CD4-positive, alpha-beta T cell treated with Interleukin-1 beta for 1 hour (primary cell): ENCODE data around the gene ASAH2B.
"Not testable (repeated sequence)": the region's sequence is repeated elsewhere in the genome, so short reads cannot be mapped to it uniquely, and the experiment has no call there.

Source experiments
- DNase-seq, 2 donors: peaks; one replicate each; pipeline ENCODE4 v3.0.0-alpha.2; 2020 to 2022

The ASAH2B gene

DNA sequence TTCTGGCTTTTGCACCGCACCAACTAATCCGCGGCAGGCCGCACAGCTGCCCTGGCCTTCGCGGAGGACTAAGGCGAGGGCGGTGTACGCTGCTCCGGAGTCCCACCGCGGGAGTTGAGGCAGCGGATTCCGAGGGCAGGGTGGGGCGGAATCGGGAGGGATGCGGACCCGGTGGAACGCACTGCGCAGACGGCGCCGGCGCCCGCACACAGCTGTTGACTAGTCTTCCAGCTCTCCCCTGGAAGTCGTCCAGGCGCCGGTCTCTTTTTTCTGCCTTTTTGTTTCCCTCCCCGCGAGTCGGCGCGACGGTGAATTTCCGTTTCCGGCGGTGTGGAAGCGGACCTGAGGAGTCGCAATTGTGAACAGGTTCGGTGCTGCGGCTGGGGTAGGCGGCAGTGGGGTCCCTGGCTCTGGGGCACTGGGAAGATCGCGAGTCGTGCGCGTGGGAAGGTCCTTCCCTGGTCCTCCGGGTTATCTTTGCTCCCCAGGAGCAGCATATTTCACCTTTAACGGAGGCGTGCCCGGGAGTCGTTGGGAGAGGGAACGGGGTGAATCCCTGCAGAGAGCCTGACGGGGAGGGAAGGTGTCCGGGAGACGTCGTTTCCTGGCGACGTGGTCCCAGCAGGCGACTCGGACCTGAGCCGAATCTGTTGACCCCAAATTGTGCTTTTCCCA is at the start of gene ASAH2B:
Gene ASAH2B (plus strand): TSS at position 319 of the 675 bp plus-strand sequence. CDS start 5,195 bp downstream, outside the sequence.
- DNase-seq, result peak; percentile 62 to 72

- DNase-seq, result not testable (repeated sequence)
These were observed 41.9 kb upstream of the ASAH2B start for GRCh38 chr10:50697819-50698218.

DNA sequence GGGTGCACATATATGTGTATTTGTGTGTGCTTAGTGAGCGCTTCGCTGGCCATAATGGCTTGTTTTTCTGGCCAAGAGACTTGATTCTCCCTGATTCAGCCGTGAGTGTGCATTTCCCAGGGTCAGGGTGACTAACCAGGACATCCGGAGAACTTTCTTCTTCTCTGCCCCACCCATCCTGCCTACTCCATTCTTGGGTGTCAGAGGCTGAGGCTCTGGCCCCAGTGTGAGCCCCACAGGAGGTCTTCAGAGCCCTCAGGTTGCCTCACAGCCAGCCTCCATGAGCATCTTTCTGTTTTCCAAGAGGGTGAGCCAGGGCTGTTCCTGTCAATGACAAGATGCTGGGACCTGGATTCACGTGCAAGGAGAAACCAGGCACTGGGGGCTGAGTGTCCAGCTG is 37.8 kb upstream of the ASAH2B start:
- not testable (repeated sequence) for DNase-seq

GRCh38 chr10:50702997-50703396 is 36.7 kb upstream of the ASAH2B start:
- not testable (repeated sequence) for DNase-seq

DNA sequence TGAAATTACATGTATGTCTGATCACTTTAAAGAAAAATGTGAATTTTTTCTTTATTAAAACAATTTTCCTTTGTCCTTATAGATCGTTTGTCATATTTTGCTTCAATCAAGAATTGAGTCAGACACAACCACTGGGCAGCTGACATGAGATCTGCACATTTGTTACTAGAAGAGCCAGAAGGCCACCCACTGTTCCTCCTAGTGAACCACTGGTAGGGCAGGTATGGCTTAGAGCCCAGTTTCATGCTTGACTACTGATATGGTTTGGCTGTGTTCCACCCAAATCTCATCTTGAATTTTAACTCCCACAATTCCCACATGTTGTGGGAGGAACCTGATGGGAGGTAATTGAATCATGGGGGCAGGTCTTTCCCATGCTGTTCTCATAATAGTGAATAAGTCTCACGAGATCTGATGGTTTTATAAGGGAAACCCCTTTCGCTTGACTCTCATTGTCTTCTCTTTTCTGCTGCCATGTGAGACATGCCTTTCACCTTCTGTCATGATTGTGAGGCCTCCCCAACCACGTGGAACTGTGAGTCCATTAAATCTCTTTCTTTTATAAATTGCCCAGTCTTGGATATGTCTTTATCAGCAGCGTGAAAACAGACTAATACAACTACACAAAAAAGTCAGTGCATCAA is 35.2 kb upstream of the ASAH2B start:
- not testable (repeated sequence) for DNase-seq

- not testable (repeated sequence) for DNase-seq
These were observed 33.7 kb upstream of the ASAH2B start for GRCh38 chr10:50706006-50706405.

DNA sequence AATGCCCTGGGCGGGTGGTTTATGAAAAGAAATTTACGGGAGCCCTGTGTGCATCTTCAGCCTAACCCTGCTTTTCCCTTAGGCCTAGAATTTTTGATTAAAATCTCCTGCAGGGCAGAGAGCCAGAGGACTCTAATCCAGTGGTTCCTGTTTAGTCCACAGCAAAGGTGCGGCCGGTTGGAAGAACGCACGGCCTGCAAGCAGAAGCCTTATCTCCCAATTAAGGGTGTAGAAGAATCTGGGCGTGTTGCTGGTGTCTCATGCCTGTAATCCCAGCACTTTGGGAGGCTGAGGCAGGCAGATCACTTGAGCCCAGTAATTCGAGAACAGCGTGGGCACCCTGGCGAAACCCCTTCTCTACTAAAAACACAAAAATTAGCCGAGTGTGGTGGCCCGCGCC is 29.5 kb upstream of the ASAH2B start:
- not testable (repeated sequence) for DNase-seq

DNA sequence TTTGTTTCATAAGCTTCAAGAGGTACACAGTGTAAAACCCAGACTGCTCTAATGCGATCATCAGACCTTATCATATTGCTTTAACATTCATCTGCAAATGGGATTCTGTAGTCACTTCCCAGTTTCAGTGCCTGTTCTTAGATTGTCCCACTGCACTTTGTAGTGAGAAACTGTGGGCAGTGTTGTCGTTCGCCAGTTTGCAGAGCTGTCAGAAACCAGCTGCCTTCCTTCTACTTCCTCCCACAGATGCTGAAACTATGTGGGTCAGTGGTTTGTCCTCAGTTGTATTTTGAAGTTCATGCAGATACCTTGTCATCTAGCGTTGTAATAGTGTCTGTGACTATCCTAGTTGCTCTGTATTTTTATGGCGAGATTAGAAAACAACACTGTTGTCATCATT is 15.9 kb upstream of the ASAH2B start:
- not testable (repeated sequence) for DNase-seq

DNA sequence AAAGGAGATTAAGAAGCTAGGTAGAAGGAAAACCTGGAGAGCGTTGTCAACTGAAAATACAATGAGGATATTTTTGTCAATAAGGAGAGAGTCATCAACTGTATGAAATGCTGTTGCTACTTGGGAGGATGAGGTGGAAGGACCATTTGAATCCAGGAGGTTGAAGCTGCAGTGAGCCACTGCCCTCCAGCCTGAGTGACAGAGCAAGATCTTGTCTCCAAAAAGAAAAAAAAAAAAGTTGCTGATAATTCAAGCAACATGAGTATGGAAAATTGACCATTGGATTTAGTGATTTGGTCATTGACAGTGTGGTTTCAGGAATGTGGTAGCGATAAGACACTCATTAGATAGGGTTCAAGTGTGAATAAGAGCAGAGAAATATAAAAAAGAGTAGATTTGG is 11.6 kb upstream of the ASAH2B start:
- DNase-seq, result not testable (repeated sequence)

DNA sequence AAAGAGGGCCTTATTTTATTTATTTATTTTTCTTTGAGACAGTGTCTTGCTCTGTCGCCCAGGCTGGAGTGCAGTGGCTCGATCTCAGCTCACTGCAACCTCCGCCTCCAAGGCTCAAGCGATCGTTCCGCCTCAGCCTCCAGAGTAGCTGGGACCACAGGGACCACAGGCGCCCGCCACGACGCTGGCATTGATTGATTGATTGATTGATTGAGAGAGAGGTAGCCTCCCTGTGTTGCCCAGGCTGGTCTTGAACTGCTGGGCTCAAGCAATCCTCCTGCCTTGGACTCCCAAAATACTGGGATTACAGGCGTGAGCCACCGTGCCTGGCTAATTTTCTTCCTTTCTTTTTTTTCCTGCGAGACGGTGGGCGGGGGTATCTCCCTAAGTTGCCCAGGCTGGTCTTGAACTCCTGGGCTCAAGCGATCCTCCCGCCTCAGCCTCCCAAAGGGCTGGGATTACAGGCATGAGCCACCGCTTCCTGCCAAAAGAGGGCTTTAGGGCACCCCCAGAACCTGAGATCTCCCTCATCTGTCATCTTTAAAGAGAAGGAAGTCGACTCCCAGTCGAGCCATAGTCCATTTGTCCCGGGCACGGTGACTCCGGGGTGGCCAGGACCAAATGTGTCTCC is 634 bp upstream of the ASAH2B start:
- DNase-seq, result not testable (repeated sequence)

- peak in 1 of 2 donors; percentile 10 for DNase-seq
These were observed 535 bp downstream of the ASAH2B start for GRCh38 chr10:50740293-50740648.

GRCh38 chr10:50742820-50743219 is 3.1 kb downstream of the ASAH2B start:
- peak in 1 of 2 donors; percentile 8 for DNase-seq

GRCh38 chr10:50766774-50767513 is 27.2 kb downstream of the ASAH2B start:
- not testable (repeated sequence) for DNase-seq

DNA sequence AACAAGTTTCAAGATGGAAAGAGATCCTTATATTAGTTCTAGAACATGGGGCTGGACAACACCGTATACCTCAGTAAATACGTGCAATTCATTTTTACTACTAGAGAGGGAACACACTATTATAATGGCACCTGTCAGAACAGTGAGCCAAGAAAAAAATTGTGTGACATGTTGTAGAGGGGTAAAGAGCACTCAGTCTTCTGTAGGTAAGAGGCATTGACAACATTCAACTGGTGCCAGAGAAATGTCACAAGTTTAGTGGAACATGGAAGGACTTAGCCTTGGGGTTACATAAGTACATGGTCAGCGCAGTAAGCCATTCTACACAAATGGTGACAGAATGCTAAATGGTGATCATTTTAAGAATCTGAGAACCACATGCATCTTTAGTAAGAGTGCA is 32.3 kb downstream of the ASAH2B start:
- DNase-seq, result not testable (repeated sequence)

DNA sequence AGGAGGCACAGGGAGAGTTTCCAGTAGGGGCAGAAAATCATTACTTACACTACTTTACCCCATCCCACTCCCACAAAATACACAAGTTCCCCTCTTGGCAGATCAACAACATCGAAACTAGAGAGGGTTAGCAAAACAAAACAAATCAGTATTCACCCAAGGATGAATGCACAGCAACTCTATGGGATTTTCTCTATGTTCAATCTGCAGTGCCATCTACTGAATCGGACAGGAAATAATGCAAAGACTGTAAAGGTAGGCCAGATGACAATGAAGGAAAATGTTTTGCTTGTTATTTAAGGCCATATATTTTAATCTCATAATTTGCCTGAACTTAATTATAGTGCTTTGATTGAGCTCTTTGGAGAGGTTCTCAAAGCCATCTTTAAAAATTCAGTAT is 35.1 kb downstream of the ASAH2B start:
- DNase-seq, result not testable (repeated sequence)

DNA sequence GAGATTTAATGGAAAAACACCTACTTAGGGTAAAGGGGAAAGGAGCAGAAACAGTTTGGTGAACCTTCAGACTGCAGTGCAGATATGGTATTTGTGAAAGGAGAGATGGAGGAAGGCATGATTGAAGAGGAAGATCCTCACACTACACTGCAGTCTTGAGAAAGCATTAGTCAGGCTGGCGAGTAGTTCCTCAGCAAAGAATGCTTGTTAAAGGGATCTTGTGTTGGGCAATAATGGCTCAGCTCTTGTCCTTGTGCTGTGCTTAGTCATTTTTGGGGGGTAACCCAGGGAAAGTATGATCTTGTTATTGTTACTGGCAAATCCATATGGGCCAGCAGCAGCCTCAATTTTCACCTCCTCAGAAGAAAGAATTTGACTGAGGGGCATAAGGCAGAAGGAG is 40.3 kb downstream of the ASAH2B start:
- not testable (repeated sequence) for DNase-seq

GRCh38 chr10:50782017-50782416 is 42.3 kb downstream of the ASAH2B start:
- DNase-seq, result not testable (repeated sequence)

DNA sequence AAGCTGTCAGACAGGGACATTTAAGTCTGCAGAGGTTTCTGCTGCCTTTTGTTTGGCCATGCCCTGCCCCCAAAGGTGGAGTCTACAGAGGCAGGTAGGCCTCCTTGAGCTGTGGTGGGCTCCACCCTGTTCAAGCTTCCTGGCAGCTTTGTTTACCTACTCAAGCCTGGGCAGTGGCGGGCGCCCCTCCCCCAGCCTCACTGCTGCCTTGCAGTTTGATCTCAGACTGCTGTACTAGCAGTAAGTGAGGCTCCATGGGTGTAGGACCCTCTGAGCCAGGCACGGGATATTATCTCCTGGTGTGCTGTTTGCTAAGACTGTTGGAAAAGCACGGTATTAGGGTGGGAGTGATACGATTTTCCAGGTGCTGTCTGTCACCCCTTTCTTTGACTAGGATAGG is 48.2 kb downstream of the ASAH2B start:
- not testable (repeated sequence) for DNase-seq

- DNase-seq, result no peak
These were observed 49.5 kb downstream of the ASAH2B start for GRCh38 chr10:50788951-50789945.

GRCh38 chr10:50794490-50794889 is 54.8 kb downstream of the ASAH2B start:
- no peak for DNase-seq

DNA sequence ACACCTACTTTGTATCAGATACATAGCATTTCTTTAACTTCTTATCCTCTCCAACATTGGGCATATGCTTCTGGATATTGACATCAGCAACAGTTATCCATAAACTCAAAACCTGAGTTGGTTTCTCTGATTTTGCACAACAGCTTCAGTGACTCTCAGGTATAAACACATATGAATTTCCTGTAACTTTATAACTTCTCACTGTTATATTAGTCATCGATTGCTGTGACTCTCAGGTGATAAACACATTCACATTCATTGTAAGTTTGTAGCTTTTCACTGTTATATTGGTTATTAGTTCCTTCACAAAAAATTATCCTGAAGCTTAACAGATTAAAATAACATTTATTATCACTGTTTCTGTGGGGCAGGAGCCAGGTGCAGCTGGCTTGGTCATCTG is 57.0 kb downstream of the ASAH2B start:
- no peak for DNase-seq

DNA sequence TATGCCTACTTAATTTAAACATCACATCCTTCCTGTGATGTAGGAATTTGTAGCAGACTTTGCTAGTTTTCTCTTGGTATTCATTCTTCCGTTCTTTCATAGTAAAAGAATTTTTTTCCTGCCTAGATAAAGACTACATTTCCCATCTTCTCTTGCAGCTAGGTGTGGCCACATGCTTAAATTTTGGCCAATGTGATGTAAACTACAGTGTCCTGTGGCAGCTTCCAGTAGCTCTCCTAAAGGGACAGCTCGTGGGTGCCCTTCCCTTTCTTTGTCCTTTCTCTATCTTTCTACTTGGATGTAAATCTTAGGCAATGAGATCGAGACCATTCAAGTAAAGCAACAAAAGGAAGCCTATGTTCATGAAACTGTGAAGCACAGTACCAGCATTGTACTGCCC is 58.6 kb downstream of the ASAH2B start:
- DNase-seq, result no peak
